ENCODE data around the gene SPATA6L.

Gene SPATA6L

DNA sequence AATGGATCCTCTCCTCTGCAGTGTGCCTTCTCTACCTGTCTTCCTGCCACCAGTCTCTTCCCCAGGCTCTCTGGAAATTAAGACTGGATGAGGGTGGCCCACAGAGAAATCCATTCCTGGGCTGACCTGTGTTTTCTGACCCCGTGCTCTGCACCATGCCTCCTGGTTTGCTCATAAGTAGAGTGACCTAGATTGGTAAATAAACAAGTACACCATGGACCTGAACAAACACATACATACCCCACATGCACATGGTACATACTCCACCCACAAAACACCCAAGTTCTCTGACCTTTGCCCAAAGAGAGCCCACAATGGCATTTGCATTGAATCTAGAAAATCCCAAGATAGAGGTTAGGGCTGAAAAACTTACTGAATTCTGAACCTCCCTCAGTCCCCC is 81.6 kb downstream of the SPATA6L start:
- no peak overlapping the region for H2AFZ ChIP-seq (ENCODE audit: low read length)
- no peaks in the 10 kb centered on the region for H3K4me1 ChIP-seq (ENCODE audit: insufficient read depth, low read length, severe bottlenecking)
- H3F3A ChIP-seq (ENCODE audit: insufficient read depth, low read length): no peaks in the 10 kb centered on the region
- no peaks in the 10 kb centered on the region for H3K9me3 ChIP-seq (ENCODE audit: low read length)
- H3K27me3 ChIP-seq (ENCODE audit: insufficient read depth, low read length): no peaks in the 10 kb centered on the region
- no peaks in the 10 kb centered on the region for H3K9me2 ChIP-seq (ENCODE audit: low read depth, low read length)
- no peaks in the 10 kb centered on the region for H3K79me2 ChIP-seq (ENCODE audit: insufficient read depth, low read length)
- no peak for TF ChIP-seq EZH2 (IDR thresholded peaks at IDR 0.05; ENCODE audit: borderline replicate concordance, low read length)
- TF ChIP-seq, protein P1, sequence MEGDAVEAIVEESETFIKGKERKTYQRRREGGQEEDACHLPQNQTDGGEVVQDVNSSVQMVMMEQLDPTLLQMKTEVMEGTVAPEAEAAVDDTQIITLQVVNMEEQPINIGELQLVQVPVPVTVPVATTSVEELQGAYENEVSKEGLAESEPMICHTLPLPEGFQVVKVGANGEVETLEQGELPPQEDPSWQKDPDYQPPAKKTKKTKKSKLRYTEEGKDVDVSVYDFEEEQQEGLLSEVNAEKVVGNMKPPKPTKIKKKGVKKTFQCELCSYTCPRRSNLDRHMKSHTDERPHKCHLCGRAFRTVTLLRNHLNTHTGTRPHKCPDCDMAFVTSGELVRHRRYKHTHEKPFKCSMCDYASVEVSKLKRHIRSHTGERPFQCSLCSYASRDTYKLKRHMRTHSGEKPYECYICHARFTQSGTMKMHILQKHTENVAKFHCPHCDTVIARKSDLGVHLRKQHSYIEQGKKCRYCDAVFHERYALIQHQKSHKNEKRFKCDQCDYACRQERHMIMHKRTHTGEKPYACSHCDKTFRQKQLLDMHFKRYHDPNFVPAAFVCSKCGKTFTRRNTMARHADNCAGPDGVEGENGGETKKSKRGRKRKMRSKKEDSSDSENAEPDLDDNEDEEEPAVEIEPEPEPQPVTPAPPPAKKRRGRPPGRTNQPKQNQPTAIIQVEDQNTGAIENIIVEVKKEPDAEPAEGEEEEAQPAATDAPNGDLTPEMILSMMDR (IDR thresholded peaks at IDR 0.05; ENCODE audit: low read length): no peak
- no peak overlapping the region for H3K4me3 ChIP-seq (ENCODE audit: low read depth, low read length, poor library complexity, severe bottlenecking)
- no peaks in the 10 kb centered on the region for H4K20me1 ChIP-seq (ENCODE audit: insufficient read depth, low read length)
- no peak overlapping the region for H3K27ac ChIP-seq (ENCODE audit: low read depth, low read length, poor library complexity, severe bottlenecking)
- H3K4me2 ChIP-seq (ENCODE audit: low read length): no peak overlapping the region
- no peaks in the 10 kb centered on the region for H3K36me3 ChIP-seq (ENCODE audit: insufficient read depth, low read length)
- no peak overlapping the region for H3K9ac ChIP-seq (ENCODE audit: low read length)

DNA sequence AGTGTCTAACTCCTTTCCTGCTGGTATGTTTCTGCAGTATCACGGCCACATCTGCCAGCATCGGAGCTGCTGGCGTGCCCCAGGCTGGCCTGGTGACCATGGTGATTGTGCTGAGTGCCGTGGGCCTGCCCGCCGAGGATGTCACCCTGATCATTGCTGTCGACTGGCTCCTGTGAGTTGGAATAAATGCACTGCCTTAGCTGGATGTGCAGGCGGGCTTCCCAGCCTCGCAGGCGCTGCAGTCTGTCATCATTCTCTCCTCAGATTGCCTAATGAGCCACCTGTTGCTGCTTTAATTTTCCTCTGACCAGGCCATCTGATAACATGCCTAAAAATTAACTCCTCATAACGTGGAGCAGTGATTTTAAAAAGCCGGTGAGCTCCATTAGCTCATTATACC is 83.3 kb downstream of the SPATA6L start:
- no peaks in the 10 kb centered on the region for H3K79me2 ChIP-seq (ENCODE audit: insufficient read depth, low read length)
- H3K9ac ChIP-seq (ENCODE audit: low read length): no peak overlapping the region
- H3K9me2 ChIP-seq (ENCODE audit: low read depth, low read length): no peaks in the 10 kb centered on the region
- H3K4me2 ChIP-seq (ENCODE audit: low read length): no peak overlapping the region
- H3K27ac ChIP-seq (ENCODE audit: low read depth, low read length, poor library complexity, severe bottlenecking): no peak overlapping the region
- no peak overlapping the region for H2AFZ ChIP-seq (ENCODE audit: low read length)
- no peak overlapping the region for H3K4me3 ChIP-seq (ENCODE audit: low read depth, low read length, poor library complexity, severe bottlenecking)
- H3F3A ChIP-seq (ENCODE audit: insufficient read depth, low read length): no peaks in the 10 kb centered on the region
- H3K36me3 ChIP-seq (ENCODE audit: insufficient read depth, low read length): no peaks in the 10 kb centered on the region
- H3K27me3 ChIP-seq (ENCODE audit: insufficient read depth, low read length): no peaks in the 10 kb centered on the region
- H4K20me1 ChIP-seq (ENCODE audit: insufficient read depth, low read length): no peaks in the 10 kb centered on the region
- H3K9me3 ChIP-seq (ENCODE audit: low read length): no peaks in the 10 kb centered on the region
- H3K4me1 ChIP-seq (ENCODE audit: insufficient read depth, low read length, severe bottlenecking): no peaks in the 10 kb centered on the region
- TF ChIP-seq EZH2 (IDR thresholded peaks at IDR 0.05; ENCODE audit: borderline replicate concordance, low read length): no peak
- TF ChIP-seq, protein P1 (IDR thresholded peaks at IDR 0.05; ENCODE audit: low read length): no peak

DNA sequence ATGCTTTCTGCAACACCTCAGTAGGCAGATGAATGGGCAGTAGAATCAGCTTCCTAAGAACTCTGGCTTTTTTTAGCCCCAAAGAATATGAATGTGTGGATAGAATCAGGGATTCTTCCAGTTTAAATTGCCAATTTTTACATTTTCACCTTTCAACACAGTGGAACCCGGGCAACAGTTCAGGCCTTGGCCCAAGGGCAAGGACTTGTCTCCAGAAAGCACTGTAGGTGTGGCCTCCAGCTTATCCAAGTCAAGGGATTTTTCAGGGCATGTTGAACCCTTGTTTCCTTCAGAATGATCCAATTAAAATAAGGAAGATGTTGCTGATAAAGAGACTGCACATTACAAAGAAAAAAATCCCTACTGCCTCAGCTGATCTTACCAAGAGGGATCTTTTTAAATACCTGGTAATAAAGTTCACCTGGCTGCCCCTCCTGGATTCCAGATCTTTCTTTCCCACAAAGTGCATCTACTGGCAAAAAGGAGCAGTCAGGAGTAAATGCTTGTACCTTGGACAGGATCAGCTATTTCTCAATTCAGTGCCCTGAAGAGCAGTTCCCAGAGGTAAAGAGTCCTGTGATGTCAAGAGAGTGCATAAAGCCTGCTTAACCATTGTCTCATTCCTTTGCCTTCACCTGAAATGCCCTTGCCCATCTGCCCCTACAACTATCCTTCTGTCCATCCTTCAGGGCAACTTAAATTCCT is 84.3 kb downstream of the SPATA6L start:
- Histone ChIP-seq H3K4me1 (ENCODE audit: insufficient read depth, low read length, severe bottlenecking) (no peaks in the 10 kb centered on the region), H3K27me3 (ENCODE audit: insufficient read depth, low read length) (no peaks in the 10 kb centered on the region), H3F3A (ENCODE audit: insufficient read depth, low read length) (no peaks in the 10 kb centered on the region), H3K27ac (ENCODE audit: low read depth, low read length, poor library complexity, severe bottlenecking) (no peak overlapping the region), H3K9me3 (ENCODE audit: low read length) (no peaks in the 10 kb centered on the region), H3K4me3 (ENCODE audit: low read depth, low read length, poor library complexity, severe bottlenecking) (no peak overlapping the region), H4K20me1 (ENCODE audit: insufficient read depth, low read length) (no peaks in the 10 kb centered on the region), H3K9ac (ENCODE audit: low read length) (no peak overlapping the region), H3K9me2 (ENCODE audit: low read depth, low read length) (no peaks in the 10 kb centered on the region), H3K4me2 (ENCODE audit: low read length) (no peak overlapping the region), H3K79me2 (ENCODE audit: insufficient read depth, low read length) (no peaks in the 10 kb centered on the region), H2AFZ (ENCODE audit: low read length) (no peak overlapping the region), H3K36me3 (ENCODE audit: insufficient read depth, low read length) (no peaks in the 10 kb centered on the region)
- TF ChIP-seq, protein P1 (IDR thresholded peaks at IDR 0.05; ENCODE audit: low read length): no peak
- no peak for TF ChIP-seq EZH2 (IDR thresholded peaks at IDR 0.05; ENCODE audit: borderline replicate concordance, low read length)
